PC-9 (cell line): ENCODE results near the gene FNDC10.

Source experiments
- CTCF ChIP-seq: fragments of 200-600 bp; sonication (generic); conservative IDR thresholded peaks from 2 replicates; pipeline ENCODE4 v1.6.1; 2017; ENCODE audit warnings: mixed run types, antibody characterized with exemption, mild to moderate bottlenecking, moderate library complexity
- EZH2 ChIP-seq: fragments of 200-600 bp; sonication (generic); IDR thresholded peaks from 2 replicates; pipeline ENCODE4 v1.8.0; 2017; ENCODE audit warnings: antibody characterized with exemption, low read depth

GRCh38 chr1:1550087-1550486 is 49.8 kb downstream of the FNDC10 start:
- no peak for TF ChIP-seq CTCF
- TF ChIP-seq EZH2: no peak
